Measurements from ENCODE around the gene TNIP2.
A peak's percentile ranks its signal among the peaks of the same experiment; 100 is the strongest.

The TNIP2 gene

GRCh38 chr4:2798399-2799223 lies 42.5 kb upstream of the TNIP2 start:
- Histone ChIP-seq H3K4me1 (ENCODE audit: control insufficient read depth in 1 of 2, insufficient read depth in 1 of 2, low read depth in 1 of 2, low read length in 1 of 2) (peaks cover 85 to 90% of the 10 kb centered on the region in 2 experiments), H3K27ac (peak overlapping the region; percentile 98)

GRCh38 chr4:2797545-2798305 lies 41.6 kb upstream of the TNIP2 start:
- Histone ChIP-seq H3K4me3 (ENCODE audit: low read depth in 1 of 2, low read length in 1 of 2) (peak overlapping the region; percentile 92 to 97), H3K9me3 (no peaks in the 10 kb centered on the region), H3K4me1 (ENCODE audit: control insufficient read depth in 1 of 2, insufficient read depth in 1 of 2, low read depth in 1 of 2, low read length in 1 of 2) (peaks cover 79 to 82% of the 10 kb centered on the region in 2 experiments), H3K36me3 (peaks cover 21% of the 10 kb centered on the region), H3K27ac (peak overlapping the region; percentile 98), H3K27me3 (no peaks in the 10 kb centered on the region)
- no peak for TF ChIP-seq CTCF (IDR thresholded peaks at IDR 0.05)

More at GRCh38 chr4:2798399-2799223, 42.5 kb upstream of the TNIP2 start:
- peak overlapping the region; percentile 92 to 97 for H3K4me3 ChIP-seq (ENCODE audit: low read depth in 1 of 2, low read length in 1 of 2)
- peaks cover 30% of the 10 kb centered on the region for H3K36me3 ChIP-seq
- TF ChIP-seq CTCF (IDR thresholded peaks at IDR 0.05): peak; percentile 36
- H3K27me3 ChIP-seq: no peaks in the 10 kb centered on the region
- no peaks in the 10 kb centered on the region for H3K9me3 ChIP-seq

GRCh38 chr4:2796849-2797544 lies 40.9 kb upstream of the TNIP2 start:
- H3K4me3 ChIP-seq (ENCODE audit: low read depth in 1 of 2, low read length in 1 of 2): peak overlapping the region; percentile 92 to 97
- H3K4me1 ChIP-seq (ENCODE audit: control insufficient read depth in 1 of 2, insufficient read depth in 1 of 2, low read depth in 1 of 2, low read length in 1 of 2): peaks cover 79 to 82% of the 10 kb centered on the region in 2 experiments
- TF ChIP-seq CTCF (IDR thresholded peaks at IDR 0.05): no peak
- peak overlapping the region; percentile 98 for H3K27ac ChIP-seq
- no peaks in the 10 kb centered on the region for H3K9me3 ChIP-seq
- H3K36me3 ChIP-seq: peaks cover 18% of the 10 kb centered on the region
- H3K27me3 ChIP-seq: no peaks in the 10 kb centered on the region

- peak overlapping the region; percentile 92 to 97 for H3K4me3 ChIP-seq (ENCODE audit: low read depth in 1 of 2, low read length in 1 of 2)
These were observed 40.0 kb upstream of the TNIP2 start for GRCh38 chr4:2795893-2796848.

More at GRCh38 chr4:2795893-2796848, 40.0 kb upstream of the TNIP2 start:
- TF ChIP-seq CTCF (IDR thresholded peaks at IDR 0.05): no peak
- Histone ChIP-seq H3K4me1 (ENCODE audit: control insufficient read depth in 1 of 2, insufficient read depth in 1 of 2, low read depth in 1 of 2, low read length in 1 of 2) (peaks cover 79 to 82% of the 10 kb centered on the region in 2 experiments), H3K27me3 (no peaks in the 10 kb centered on the region), H3K27ac (peak overlapping the region; percentile 98), H3K36me3 (peaks cover 18% of the 10 kb centered on the region), H3K9me3 (no peaks in the 10 kb centered on the region)
